ENCODE results near the gene DHRSX. TPM values are rescaled to one million over a fixed set of nuclear protein-coding genes. Genes with fewer than 3 reads are reported as not detected.
"Not testable (repeated sequence)": the region's sequence is repeated elsewhere in the genome, so short reads cannot be mapped to it uniquely, and the experiment has no call there.

The DHRSX gene
- total RNA-seq, 2 donors from 2014 or later, result 19.9 to 21.9 TPM

DNA sequence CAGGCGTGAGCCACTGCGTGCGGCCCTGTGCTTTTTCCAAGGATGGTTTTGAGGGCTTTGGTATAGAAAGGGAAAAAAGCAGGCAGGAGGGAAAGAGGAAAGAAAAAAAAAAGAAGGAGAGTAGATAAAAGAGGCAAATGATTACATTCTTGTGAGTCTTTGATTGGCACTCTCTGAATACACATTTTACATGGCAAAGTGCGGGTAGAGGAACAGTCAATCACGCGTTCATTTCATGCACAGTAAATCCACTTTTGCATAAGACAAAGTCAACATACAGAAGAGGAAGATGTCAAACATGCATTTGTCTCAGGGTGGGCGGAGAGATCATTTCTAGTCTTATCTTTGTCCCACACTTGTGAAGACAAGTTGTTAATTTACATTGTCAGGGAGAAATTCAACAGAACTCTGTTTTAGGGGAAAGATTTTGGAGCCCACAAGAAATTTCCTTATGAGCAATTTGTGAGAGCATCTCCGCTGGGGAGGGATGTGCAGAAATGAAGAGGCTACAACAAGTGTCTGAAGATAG, 183.2 kb downstream of the DHRSX start:
- H3K36me3 ChIP-seq, result no peaks in the 10 kb centered on the region
- no peak overlapping the region for H3K4me3 ChIP-seq
- H3K27ac ChIP-seq, result no peak overlapping the region
- DNase-seq (ENCODE audit: low spot score), result no peak
- H3K4me1 ChIP-seq, result no peaks in the 10 kb centered on the region
- H3K27me3 ChIP-seq, result no peaks in the 10 kb centered on the region
- no peak for TF ChIP-seq CTCF (IDR thresholded peaks at IDR 0.05)
- H3K9me3 ChIP-seq, result no peaks in the 10 kb centered on the region

DNA sequence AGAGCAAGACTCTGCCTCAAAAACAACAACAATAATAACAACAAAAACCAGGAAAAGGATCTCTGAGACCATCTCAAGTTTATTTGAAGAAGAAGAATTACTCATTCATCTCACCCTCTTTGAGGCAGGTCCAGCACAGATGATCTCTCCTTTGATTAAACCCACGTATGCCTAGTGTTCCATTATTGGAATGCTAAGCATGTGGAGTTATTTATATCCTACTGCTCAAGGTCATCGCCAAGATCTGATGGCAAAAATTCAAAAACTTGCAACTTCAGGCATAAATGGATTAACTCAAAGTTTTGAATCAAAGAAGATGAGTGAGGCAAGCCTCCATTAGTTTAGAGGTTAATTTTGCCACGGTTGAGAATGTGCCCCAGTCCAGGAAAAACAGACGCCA, 184.2 kb downstream of the DHRSX start:
- Histone ChIP-seq H3K27ac (no peak overlapping the region), H3K4me1 (no peaks in the 10 kb centered on the region), H3K27me3 (no peaks in the 10 kb centered on the region), H3K4me3 (no peak overlapping the region), H3K9me3 (no peaks in the 10 kb centered on the region), H3K36me3 (no peaks in the 10 kb centered on the region)
- no peak for DNase-seq (ENCODE audit: low spot score)
- TF ChIP-seq CTCF (IDR thresholded peaks at IDR 0.05), result no peak

GRCh38 chrX:2315434-2315833, 185.3 kb downstream of the DHRSX start:
- Histone ChIP-seq H3K4me1 (no peaks in the 10 kb centered on the region), H3K27ac (no peak overlapping the region), H3K27me3 (no peaks in the 10 kb centered on the region), H3K4me3 (no peak overlapping the region), H3K36me3 (no peaks in the 10 kb centered on the region), H3K9me3 (no peaks in the 10 kb centered on the region)
- TF ChIP-seq CTCF (IDR thresholded peaks at IDR 0.05), result no peak
- no peak for DNase-seq (ENCODE audit: low spot score)

- H3K4me1 ChIP-seq, result no peaks in the 10 kb centered on the region
- no peak for DNase-seq (ENCODE audit: low spot score)
- TF ChIP-seq CTCF (IDR thresholded peaks at IDR 0.05), result no peak
- H3K9me3 ChIP-seq, result no peaks in the 10 kb centered on the region
- no peak overlapping the region for H3K4me3 ChIP-seq
- no peaks in the 10 kb centered on the region for H3K36me3 ChIP-seq
- H3K27ac ChIP-seq, result no peak overlapping the region
- H3K27me3 ChIP-seq, result no peaks in the 10 kb centered on the region
Measured at GRCh38 chrX:2314831-2315365, 185.9 kb downstream of the DHRSX start.

GRCh38 chrX:2313864-2314640, 186.7 kb downstream of the DHRSX start:
- Histone ChIP-seq H3K4me3 (no peak overlapping the region), H3K27me3 (no peaks in the 10 kb centered on the region), H3K4me1 (no peaks in the 10 kb centered on the region), H3K36me3 (no peaks in the 10 kb centered on the region), H3K9me3 (no peaks in the 10 kb centered on the region), H3K27ac (no peak overlapping the region)
- no peak for DNase-seq (ENCODE audit: low spot score)
- no peak for TF ChIP-seq CTCF (IDR thresholded peaks at IDR 0.05)

- H3K36me3 ChIP-seq; H3K4me3 ChIP-seq; H3K27ac ChIP-seq; DNase-seq (ENCODE audit: low spot score); H3K27me3 ChIP-seq; H3K9me3 ChIP-seq; H3K4me1 ChIP-seq: not testable (repeated sequence)
Measured at GRCh38 chrX:2312061-2312591, 188.7 kb downstream of the DHRSX start.

All from right atrium auricular region (tissue), 2 donors.